C4-2B (cell line): ENCODE data around the gene CC2D1A.

Experiments used
- ZFX ChIP-seq: fragments of 450-650 bp; IDR thresholded peaks from 2 replicates; pipeline ENCODE4 v1.6.1; 2017
- TF ChIP-seq, protein P1 (sequence below): fragments of 450-650 bp; conservative IDR thresholded peaks from 2 replicates; pipeline ENCODE4 v1.5.1; 2017; ENCODE audit warnings: mild to moderate bottlenecking

DNA sequence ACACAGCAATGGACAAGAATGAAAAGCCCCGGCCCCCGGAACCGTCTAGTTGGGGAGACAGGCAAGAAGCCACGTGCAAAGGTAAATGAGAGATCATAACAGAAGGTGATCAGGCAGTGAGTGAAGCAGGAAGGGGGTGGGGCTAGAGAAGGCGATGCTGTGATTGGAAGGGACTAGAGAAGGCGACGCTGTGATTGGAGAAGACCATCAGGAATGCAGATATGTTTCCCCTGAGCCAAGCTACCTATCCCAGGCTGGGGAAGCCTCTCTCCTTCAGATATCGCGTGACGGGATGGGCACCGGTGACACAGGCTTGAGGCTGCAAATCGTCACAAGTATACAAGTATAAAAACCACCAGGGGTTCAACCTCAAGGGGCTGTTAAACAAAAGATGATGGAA, 68.1 kb downstream of the CC2D1A start:
- TF ChIP-seq, protein P1, sequence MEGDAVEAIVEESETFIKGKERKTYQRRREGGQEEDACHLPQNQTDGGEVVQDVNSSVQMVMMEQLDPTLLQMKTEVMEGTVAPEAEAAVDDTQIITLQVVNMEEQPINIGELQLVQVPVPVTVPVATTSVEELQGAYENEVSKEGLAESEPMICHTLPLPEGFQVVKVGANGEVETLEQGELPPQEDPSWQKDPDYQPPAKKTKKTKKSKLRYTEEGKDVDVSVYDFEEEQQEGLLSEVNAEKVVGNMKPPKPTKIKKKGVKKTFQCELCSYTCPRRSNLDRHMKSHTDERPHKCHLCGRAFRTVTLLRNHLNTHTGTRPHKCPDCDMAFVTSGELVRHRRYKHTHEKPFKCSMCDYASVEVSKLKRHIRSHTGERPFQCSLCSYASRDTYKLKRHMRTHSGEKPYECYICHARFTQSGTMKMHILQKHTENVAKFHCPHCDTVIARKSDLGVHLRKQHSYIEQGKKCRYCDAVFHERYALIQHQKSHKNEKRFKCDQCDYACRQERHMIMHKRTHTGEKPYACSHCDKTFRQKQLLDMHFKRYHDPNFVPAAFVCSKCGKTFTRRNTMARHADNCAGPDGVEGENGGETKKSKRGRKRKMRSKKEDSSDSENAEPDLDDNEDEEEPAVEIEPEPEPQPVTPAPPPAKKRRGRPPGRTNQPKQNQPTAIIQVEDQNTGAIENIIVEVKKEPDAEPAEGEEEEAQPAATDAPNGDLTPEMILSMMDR = no peak
- no peak for TF ChIP-seq ZFX
